ENCODE data around the gene NRXN3. TPM values are rescaled to one million over a fixed set of nuclear protein-coding genes. Genes with fewer than 3 reads are reported as not detected.

The NRXN3 gene
- total RNA-seq, 1 experiment from 2014 or later, result not detected

DNA sequence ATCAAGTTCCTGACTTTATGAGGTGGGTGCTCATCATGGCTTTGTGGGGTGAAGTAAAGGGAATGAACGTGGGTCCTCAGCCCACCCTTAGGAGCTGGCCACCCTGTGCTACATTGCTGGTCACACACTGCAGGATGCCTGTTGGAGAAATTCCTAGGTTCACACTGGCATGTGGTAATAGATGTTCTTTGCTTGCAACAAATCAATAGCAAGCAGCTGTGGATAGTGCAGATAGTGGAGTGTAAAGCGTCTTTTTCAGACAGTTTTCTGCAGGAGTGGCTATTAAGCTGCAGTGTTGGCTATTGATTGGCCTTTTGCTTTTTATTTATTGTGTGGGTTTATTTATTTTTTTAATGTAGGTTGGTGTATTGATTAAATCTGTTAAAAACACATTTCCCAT lies 822.7 kb downstream of the NRXN3 start:
- no TSS peak for BruUV-seq (replicated peaks)
- Mint-ChIP-seq H3K4me1 (ENCODE audit: low read depth, unreplicated experiment) (no peaks in the 10 kb centered on the region), H3K4me3 (ENCODE audit: low read depth, unreplicated experiment) (no peak overlapping the region), H3K27me3 (ENCODE audit: unreplicated experiment) (peaks cover 24% of the 10 kb centered on the region), H3K9me3 (ENCODE audit: low read depth, unreplicated experiment) (no peaks in the 10 kb centered on the region), H3K27ac (ENCODE audit: unreplicated experiment) (no peak overlapping the region), H3K36me3 (ENCODE audit: insufficient read depth, unreplicated experiment) (no peaks in the 10 kb centered on the region)
- CTCF ChIA-PET, result no interaction called here
- TF ChIP-seq, protein P1, sequence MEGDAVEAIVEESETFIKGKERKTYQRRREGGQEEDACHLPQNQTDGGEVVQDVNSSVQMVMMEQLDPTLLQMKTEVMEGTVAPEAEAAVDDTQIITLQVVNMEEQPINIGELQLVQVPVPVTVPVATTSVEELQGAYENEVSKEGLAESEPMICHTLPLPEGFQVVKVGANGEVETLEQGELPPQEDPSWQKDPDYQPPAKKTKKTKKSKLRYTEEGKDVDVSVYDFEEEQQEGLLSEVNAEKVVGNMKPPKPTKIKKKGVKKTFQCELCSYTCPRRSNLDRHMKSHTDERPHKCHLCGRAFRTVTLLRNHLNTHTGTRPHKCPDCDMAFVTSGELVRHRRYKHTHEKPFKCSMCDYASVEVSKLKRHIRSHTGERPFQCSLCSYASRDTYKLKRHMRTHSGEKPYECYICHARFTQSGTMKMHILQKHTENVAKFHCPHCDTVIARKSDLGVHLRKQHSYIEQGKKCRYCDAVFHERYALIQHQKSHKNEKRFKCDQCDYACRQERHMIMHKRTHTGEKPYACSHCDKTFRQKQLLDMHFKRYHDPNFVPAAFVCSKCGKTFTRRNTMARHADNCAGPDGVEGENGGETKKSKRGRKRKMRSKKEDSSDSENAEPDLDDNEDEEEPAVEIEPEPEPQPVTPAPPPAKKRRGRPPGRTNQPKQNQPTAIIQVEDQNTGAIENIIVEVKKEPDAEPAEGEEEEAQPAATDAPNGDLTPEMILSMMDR (IDR thresholded peaks at IDR 0.05; ENCODE audit: unreplicated experiment), result no peak
- intact Hi-C loops (cut with micrococcal nuclease; ENCODE audit: unreplicated experiment), result no loop called here
- DNase-seq, result no peak

DNA sequence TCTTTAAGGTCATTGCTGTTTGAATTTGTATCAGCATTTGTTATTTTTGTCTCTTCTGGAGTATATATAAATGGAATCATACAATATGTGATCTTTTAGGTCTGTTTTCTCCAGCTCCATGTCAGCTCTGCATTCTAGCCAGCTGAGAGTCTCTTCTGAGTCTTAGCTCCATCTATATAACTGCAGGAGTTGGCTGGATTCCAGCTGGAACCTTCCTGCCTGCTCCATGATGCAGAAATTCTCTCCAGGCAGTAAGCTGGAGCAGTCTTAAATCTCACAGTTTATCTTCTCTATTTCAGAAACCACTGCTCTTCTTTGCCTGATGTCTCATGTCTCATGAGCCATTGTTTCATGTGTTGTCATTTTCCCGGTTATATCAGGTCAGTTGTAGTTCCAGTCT lies 827.6 kb downstream of the NRXN3 start:
- peaks cover 13% of the 10 kb centered on the region for H3K27me3 Mint-ChIP-seq (ENCODE audit: unreplicated experiment)
- BruUV-seq (replicated peaks), result no TSS peak
- CTCF ChIA-PET, result no interaction called here

DNA sequence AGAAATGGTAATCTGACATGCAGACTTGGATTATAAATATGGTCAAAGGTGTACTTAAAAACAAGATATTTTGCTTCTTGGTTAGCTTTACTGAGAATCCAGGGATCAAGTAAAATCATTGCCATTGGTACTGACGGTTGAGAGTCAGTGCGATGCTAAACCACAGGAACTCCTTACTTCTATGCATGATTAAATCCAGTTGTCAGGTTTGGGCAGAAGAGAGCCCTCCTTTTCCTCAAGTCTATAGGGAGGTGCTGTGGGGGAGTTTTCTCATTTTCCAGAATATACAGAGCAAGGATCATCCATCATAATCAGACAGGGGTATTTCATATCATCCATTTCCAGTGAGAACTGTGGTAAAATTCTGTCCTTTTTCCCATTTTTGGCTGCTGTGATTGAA lies 839.1 kb downstream of the NRXN3 start:
- Mint-ChIP-seq H3K9me3 (ENCODE audit: low read depth, unreplicated experiment) (no peaks in the 10 kb centered on the region), H3K4me1 (ENCODE audit: low read depth, unreplicated experiment) (no peaks in the 10 kb centered on the region), H3K27ac (ENCODE audit: unreplicated experiment) (no peak overlapping the region), H3K4me3 (ENCODE audit: low read depth, unreplicated experiment) (no peak overlapping the region), H3K36me3 (ENCODE audit: insufficient read depth, unreplicated experiment) (no peaks in the 10 kb centered on the region), H3K27me3 (ENCODE audit: unreplicated experiment) (peaks cover 21% of the 10 kb centered on the region)
- DNase-seq, result no peak
- CTCF ChIA-PET, result no interaction called here
- BruUV-seq (replicated peaks), result no TSS peak
- intact Hi-C loops (cut with micrococcal nuclease; ENCODE audit: unreplicated experiment), result no loop called here
- TF ChIP-seq, protein P1 (IDR thresholded peaks at IDR 0.05; ENCODE audit: unreplicated experiment), result no peak

More for the DNA sequence above, 827.6 kb downstream of the NRXN3 start:
- TF ChIP-seq, protein P1 (IDR thresholded peaks at IDR 0.05; ENCODE audit: unreplicated experiment), result no peak
- no peak overlapping the region for H3K4me3 Mint-ChIP-seq (ENCODE audit: low read depth, unreplicated experiment)
- H3K9me3 Mint-ChIP-seq (ENCODE audit: low read depth, unreplicated experiment), result no peaks in the 10 kb centered on the region
- no peak for DNase-seq
- no peaks in the 10 kb centered on the region for H3K36me3 Mint-ChIP-seq (ENCODE audit: insufficient read depth, unreplicated experiment)
- H3K27ac Mint-ChIP-seq (ENCODE audit: unreplicated experiment), result no peak overlapping the region
- intact Hi-C loops (cut with micrococcal nuclease; ENCODE audit: unreplicated experiment), result no loop called here
- no peaks in the 10 kb centered on the region for H3K4me1 Mint-ChIP-seq (ENCODE audit: low read depth, unreplicated experiment)

DNA sequence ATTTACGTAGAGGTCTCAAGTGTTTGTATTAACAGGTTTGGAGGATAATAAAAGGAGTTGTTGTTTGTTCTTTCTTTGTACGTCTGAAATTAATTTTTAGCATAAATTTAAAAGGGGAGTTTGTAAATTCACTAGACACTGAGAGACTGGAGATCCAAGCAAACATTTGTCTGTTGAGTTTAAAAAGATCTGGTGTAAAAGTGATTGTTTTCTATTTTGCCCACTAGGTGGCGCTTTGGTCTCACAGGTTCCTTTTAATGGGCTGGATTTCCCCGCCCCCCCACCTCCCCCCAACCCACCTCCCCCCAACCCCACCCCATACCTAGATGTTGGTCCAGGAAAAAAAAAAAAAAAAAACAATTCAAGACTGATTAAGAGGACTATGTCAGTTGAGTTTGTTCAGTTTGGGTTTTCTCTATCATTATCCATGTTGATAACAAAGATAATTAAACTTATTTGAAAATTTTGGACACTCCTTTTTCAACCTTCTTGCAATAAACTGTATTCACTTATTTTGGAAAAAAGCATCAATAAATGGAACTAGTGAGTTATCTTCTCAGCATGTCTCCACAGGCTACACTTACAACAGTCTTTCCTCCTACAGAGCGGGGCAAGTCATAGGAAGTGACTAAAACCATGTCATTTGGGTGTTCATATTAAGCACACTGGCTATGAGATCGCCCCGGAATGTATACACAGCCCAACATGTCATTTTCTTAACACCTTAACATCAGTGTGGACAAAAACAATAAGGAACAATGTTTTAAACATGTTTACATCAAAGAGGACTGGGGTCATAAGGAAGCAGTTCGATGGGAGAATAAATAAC lies 841.1 kb downstream of the NRXN3 start:
- intact Hi-C loops (cut with micrococcal nuclease; ENCODE audit: unreplicated experiment), result no loop called here
- H3K4me1 Mint-ChIP-seq (ENCODE audit: low read depth, unreplicated experiment), result no peaks in the 10 kb centered on the region
- BruUV-seq (replicated peaks), result no TSS peak
- H3K9me3 Mint-ChIP-seq (ENCODE audit: low read depth, unreplicated experiment), result no peaks in the 10 kb centered on the region
- H3K36me3 Mint-ChIP-seq (ENCODE audit: insufficient read depth, unreplicated experiment), result no peaks in the 10 kb centered on the region
- no peak overlapping the region for H3K27ac Mint-ChIP-seq (ENCODE audit: unreplicated experiment)
- TF ChIP-seq, protein P1 (IDR thresholded peaks at IDR 0.05; ENCODE audit: unreplicated experiment), result no peak
- peaks cover 13% of the 10 kb centered on the region for H3K27me3 Mint-ChIP-seq (ENCODE audit: unreplicated experiment)
- H3K4me3 Mint-ChIP-seq (ENCODE audit: low read depth, unreplicated experiment), result no peak overlapping the region
- CTCF ChIA-PET, result interaction anchor here (1.1 kb wide), 1 partner anchor 72 kb away, joined by 4 read pairs; no protein-coding TSS in a partner anchor
- peak; percentile 6 for DNase-seq
